Left lung (tissue), 10 donors: ENCODE results near the gene FIBP. TPM values are rescaled to one million over a fixed set of nuclear protein-coding genes. Genes with fewer than 3 reads are reported as not detected.

Experiments used
- ATAC-seq: fragments of 200-7000 bp; cut with Tn5 transposase; one replicate; pipeline ENCODE4 v1.9.1; 2020; ENCODE audit warnings: moderate library complexity
- DNase-seq, 4 donors: peaks; one replicate each; pipeline ENCODE4 v3.0.0-alpha.2; 2013 to 2020
- H3K27ac ChIP-seq, 2 donors: fragments of 200-600 bp; sonication (generic) in 1 of 2; one replicate each; pipeline versions ENCODE4 v1.5.0 to v1.8.0; 2020 to 2021
- H3K27me3 ChIP-seq, 2 donors: fragments of 200-600 bp; sonication (generic) in 1 of 2; one replicate each; pipeline versions ENCODE4 v1.5.0 to v1.8.0; 2020 to 2021
- H3K36me3 ChIP-seq, 2 donors: fragments of 200-600 bp; sonication (generic) in 1 of 2; one replicate each; pipeline versions ENCODE4 v1.5.0 to v1.8.0; 2020 to 2021
- H3K4me1 ChIP-seq, 2 donors: fragments of 200-600 bp; one replicate each; pipeline ENCODE4 v1.8.0; 2021
- H3K4me3 ChIP-seq, 2 donors: fragments of 200-600 bp; sonication (generic) in 1 of 2; one replicate each; pipeline versions ENCODE4 v1.5.0 to v1.8.0; 2020 to 2021; ENCODE audit warnings: mild to moderate bottlenecking in 1 of 2
- H3K9me3 ChIP-seq, 2 donors: fragments of 200-600 bp; sonication (generic) in 1 of 2; one replicate each; pipeline versions ENCODE4 v1.5.0 to v1.8.0; 2020 to 2021
- CTCF ChIP-seq, 2 donors: fragments of 200-600 bp; sonication (generic) in 1 of 2; IDR thresholded peaks; one replicate each; pipeline versions ENCODE4 v1.5.0 to v1.8.0; 2021; ENCODE audit warnings: antibody characterized with exemption in 2 of 2
- intact Hi-C, 2 donors: fragments of 100-400 bp; cut with DNase I; formaldehyde crosslinking; loops; one replicate each; pipeline versions ENCODE4 v1.11.2 to v1.14.2; 2022
- polyA plus RNA-seq, 6 donors: library from polyadenylated mRNA; unstranded; fragments of 120-200 nt; gene quantifications; one replicate each; pipeline ENCODE4 v1.2.1, GENCODE V29; 2013; ENCODE audit not compliant: insufficient read length in 6 of 6
- total RNA-seq, 2 donors: library from RNA; stranded (reverse); fragmentation: NEBNext Ultra II Directional; extraction: Animal tissue kit (Norgen Biotek cat#: 25700); gene quantifications; one replicate each; pipeline ENCODE4 v1.2.1, GENCODE V29; 2021
- donor health status: DM: no; HTN: yes; CAD: no.
- donor health status: DM: no; HTN: no; CAD: no.

The FIBP gene
- total and polyA plus RNA-seq, 8 donors, result 56.5 to 83.0 (median 76.6) TPM

GRCh38 chr11:65885231-65885630 is 3.0 kb downstream of the FIBP start:
- Histone ChIP-seq H3K27ac (no peak overlapping the region), H3K4me1 (peaks cover 14 to 49% of the 10 kb centered on the region in 2 donors), H3K27me3 (no peaks in the 10 kb centered on the region), H3K9me3 (no peaks in the 10 kb centered on the region), H3K36me3 (peaks cover 0 to 49% of the 10 kb centered on the region in 2 donors), H3K4me3 (no peak overlapping the region)
- DNase-seq (peak in 1 of 4 donors; percentile 31), ATAC-seq (no peak)
- intact Hi-C loops, result loop anchor here in 1 of 2 donors (10.0 kb wide), 1 partner anchor 100 kb away; no protein-coding TSS in a partner anchor
- TF ChIP-seq CTCF (IDR thresholded peaks at IDR 0.05), result no peak

- intact Hi-C loops, result loop anchor here in 1 of 2 donors (10.0 kb wide), 1 partner anchor 100 kb away; no protein-coding TSS in a partner anchor
- no peaks in the 10 kb centered on the region for H3K9me3 ChIP-seq
- peaks cover 9 to 48% of the 10 kb centered on the region in 2 donors for H3K4me1 ChIP-seq
- ATAC-seq (peak; percentile 45), DNase-seq (peak in 3 of 4 donors; percentile 75 to 95 (median 82))
- H3K36me3 ChIP-seq, result peaks cover 0 to 49% of the 10 kb centered on the region in 2 donors
- no peaks in the 10 kb centered on the region for H3K27me3 ChIP-seq
- H3K4me3 ChIP-seq, result no peak overlapping the region
- TF ChIP-seq CTCF (IDR thresholded peaks at IDR 0.05), result peak; percentile 98 to 99
- H3K27ac ChIP-seq, result no peak overlapping the region
Measured at GRCh38 chr11:65884716-65885092, 3.6 kb downstream of the FIBP start.

DNA sequence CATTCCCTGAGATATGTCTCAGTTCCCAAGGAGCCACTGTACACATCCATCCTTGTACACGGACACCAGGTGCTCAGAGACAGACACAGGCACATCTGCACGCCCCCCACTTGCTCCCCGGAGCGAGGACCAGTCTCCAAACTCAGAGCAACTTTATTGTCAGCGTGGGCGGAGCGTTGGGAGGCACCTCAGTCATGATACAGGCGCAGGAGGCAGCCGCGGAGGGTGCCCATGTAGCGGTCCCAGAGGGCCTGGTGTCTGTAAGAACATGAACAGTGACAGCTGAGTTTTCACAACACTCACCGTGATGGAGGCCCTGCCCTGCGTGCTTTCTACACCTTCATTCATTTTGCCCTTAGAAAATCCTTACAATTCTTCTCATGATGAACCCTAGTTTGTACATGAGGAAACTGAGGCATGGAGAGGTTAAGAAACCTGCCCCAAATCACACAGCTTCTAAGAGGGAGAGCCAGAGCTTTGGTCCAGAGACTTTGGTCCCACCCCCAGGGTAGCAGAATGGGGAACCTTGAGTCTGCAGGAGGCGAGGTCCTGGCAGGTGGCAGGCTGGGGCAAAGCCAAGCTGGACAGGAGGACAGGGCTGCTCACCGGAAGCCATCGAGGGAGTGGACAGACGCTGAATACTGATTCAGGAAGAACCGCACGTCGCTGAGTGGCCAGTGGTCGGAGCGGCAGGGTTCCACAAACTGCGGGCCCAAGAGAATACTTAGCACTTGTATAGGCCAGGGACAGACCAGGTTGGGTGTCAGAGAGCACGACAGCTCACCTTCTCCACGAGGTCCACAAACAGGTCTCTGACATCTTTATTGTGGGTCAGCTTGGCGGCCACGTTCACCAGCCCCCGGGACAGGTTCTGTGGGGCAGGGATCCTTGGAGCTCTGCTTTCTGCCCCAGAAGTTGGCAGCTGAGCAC is 4.2 kb downstream of the FIBP start:
- peaks cover 0 to 49% of the 10 kb centered on the region in 2 donors for H3K36me3 ChIP-seq
- H3K4me1 ChIP-seq, result peaks cover 5 to 45% of the 10 kb centered on the region in 2 donors
- H3K27ac ChIP-seq, result no peak overlapping the region
- H3K4me3 ChIP-seq, result no peak overlapping the region
- ATAC-seq (no peak), DNase-seq (peak in 1 of 4 donors; percentile 57)
- no peaks in the 10 kb centered on the region for H3K27me3 ChIP-seq
- intact Hi-C loops, result loop anchor here in 1 of 2 donors (10.0 kb wide), 1 partner anchor 101 kb away; no protein-coding TSS in a partner anchor
- H3K9me3 ChIP-seq, result no peaks in the 10 kb centered on the region
- TF ChIP-seq CTCF (IDR thresholded peaks at IDR 0.05), result no peak

DNA sequence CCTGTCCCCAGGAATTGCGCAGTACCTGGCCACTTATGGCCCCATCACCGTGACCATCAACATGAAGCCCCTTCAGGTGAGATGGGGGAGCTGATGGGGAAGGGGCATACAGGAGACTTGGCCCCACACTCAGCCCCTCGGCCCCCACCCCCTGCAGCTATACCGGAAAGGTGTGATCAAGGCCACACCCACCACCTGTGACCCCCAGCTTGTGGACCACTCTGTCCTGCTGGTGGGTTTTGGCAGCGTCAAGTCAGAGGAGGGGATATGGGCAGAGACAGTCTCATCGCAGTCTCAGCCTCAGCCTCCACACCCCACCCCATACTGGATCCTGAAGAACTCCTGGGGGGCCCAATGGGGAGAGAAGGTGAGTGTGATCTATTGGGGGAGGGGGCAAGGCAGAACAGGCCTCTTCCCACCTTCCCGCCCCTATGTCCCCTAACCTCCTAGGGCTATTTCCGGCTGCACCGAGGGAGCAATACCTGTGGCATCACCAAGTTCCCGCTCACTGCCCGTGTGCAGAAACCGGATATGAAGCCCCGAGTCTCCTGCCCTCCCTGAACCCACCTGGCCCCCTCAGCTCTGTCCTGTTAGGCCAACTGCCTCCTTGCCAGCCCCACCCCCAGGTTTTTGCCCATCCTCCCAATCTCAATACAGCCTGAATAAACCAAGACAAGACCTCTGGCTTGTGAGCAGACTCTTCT is 5.1 kb downstream of the FIBP start:
- no peak overlapping the region for H3K4me3 ChIP-seq
- H3K9me3 ChIP-seq, result no peaks in the 10 kb centered on the region
- no peak overlapping the region for H3K27ac ChIP-seq
- ATAC-seq (no peak), DNase-seq (peak in 1 of 4 donors; percentile 31)
- H3K4me1 ChIP-seq, result peaks cover 5 to 39% of the 10 kb centered on the region in 2 donors
- intact Hi-C loops, result loop anchor here in 1 of 2 donors (10.0 kb wide), 1 partner anchor 102 kb away; no protein-coding TSS in a partner anchor
- no peak for TF ChIP-seq CTCF (IDR thresholded peaks at IDR 0.05)
- peaks cover 0 to 49% of the 10 kb centered on the region in 2 donors for H3K36me3 ChIP-seq
- H3K27me3 ChIP-seq, result no peaks in the 10 kb centered on the region
